HepG2 (cell line): ENCODE data around the gene HSF2BP. TPM values are rescaled to one million over a fixed set of nuclear protein-coding genes. Genes with fewer than 3 reads are reported as not detected.

Experiments used
- DPF2 ChIP-seq: sonication (generic); formaldehyde crosslinking; IDR thresholded peaks from 2 replicates; pipeline ENCODE4 v1.4.0; 2020; ENCODE audit warnings: mild to moderate bottlenecking, low read depth, missing genetic modification reagents, borderline replicate concordance
- JUND ChIP-seq: sonication (generic); formaldehyde crosslinking; IDR thresholded peaks from 2 replicates; pipeline ENCODE4 v1.8.0; 2022; ENCODE audit warnings: mild to moderate bottlenecking, missing genetic modification reagents
- KLF12 ChIP-seq: sonication (generic); formaldehyde crosslinking; IDR thresholded peaks from 2 replicates; pipeline ENCODE4 v1.4.0; 2020; ENCODE audit warnings: missing genetic modification reagents, borderline replicate concordance
- MAFG ChIP-seq: sonication (generic); formaldehyde crosslinking; IDR thresholded peaks from 2 replicates; pipeline ENCODE4 v1.5.1; 2020; ENCODE audit warnings: mild to moderate bottlenecking, missing genetic modification reagents
- MAFK ChIP-seq, 2 experiments: IDR thresholded peaks in 1 of 2; conservative IDR thresholded peaks in 1 of 2; 2 replicates each; pipeline ENCODE4 v1.6.1; 2011; ENCODE audit warnings: improper control_type of control experiment in 2 of 2, low read length in 2 of 2
- MTA3 ChIP-seq: sonication (generic); formaldehyde crosslinking; IDR thresholded peaks from 2 replicates; pipeline ENCODE4 v1.4.0; 2020; ENCODE audit warnings: missing genetic modification reagents
- MYNN ChIP-seq: sonication (generic); formaldehyde crosslinking; IDR thresholded peaks from 2 replicates; pipeline ENCODE4 v1.4.0; 2020; ENCODE audit warnings: mild to moderate bottlenecking, low read depth, missing genetic modification reagents
- NR2F6 ChIP-seq, 2 experiments: IDR thresholded peaks; 2 replicates each; pipeline ENCODE4 v1.6.1; 2016; ENCODE audit warnings: antibody characterized with exemption in 1 of 2, mild to moderate bottlenecking in 1 of 2
- NR3C1 ChIP-seq: sonication (generic); formaldehyde crosslinking; IDR thresholded peaks from 2 replicates; pipeline ENCODE4 v1.4.0; 2020; ENCODE audit warnings: missing genetic modification reagents
- PRDM10 ChIP-seq: sonication (generic); formaldehyde crosslinking; IDR thresholded peaks from 2 replicates; pipeline ENCODE4 v1.4.0; 2020; ENCODE audit warnings: low read depth, missing genetic modification reagents
- RBM22 ChIP-seq: fragments of 200-400 bp; formaldehyde crosslinking; optimal IDR thresholded peaks from 2 replicates; pipeline ENCODE3; 2017; ENCODE audit warnings: mild to moderate bottlenecking, low read length, moderate library complexity
- SNAPC2 ChIP-seq: sonication (generic); formaldehyde crosslinking; IDR thresholded peaks from 2 replicates; pipeline ENCODE4 v1.8.1; 2022; ENCODE audit warnings: mild to moderate bottlenecking, missing genetic modification reagents
- SRY ChIP-seq: sonication (generic); formaldehyde crosslinking; IDR thresholded peaks from 2 replicates; pipeline ENCODE4 v1.8.0; 2022; ENCODE audit warnings: mild to moderate bottlenecking, missing genetic modification reagents
- STAT5B ChIP-seq: sonication (generic); formaldehyde crosslinking; IDR thresholded peaks from 2 replicates; pipeline ENCODE4 v1.4.0; 2020; ENCODE audit warnings: missing genetic modification reagents
- TBX2 ChIP-seq: sonication (generic); formaldehyde crosslinking; IDR thresholded peaks from 2 replicates; pipeline ENCODE4 v1.5.0; 2020; ENCODE audit warnings: missing genetic modification reagents, mild to moderate bottlenecking, borderline replicate concordance
- ZFY ChIP-seq: sonication (generic); formaldehyde crosslinking; IDR thresholded peaks from 2 replicates; pipeline ENCODE4 v1.4.0; 2020; ENCODE audit warnings: missing genetic modification reagents
- ZNF292 ChIP-seq: sonication (generic); formaldehyde crosslinking; IDR thresholded peaks from 2 replicates; pipeline ENCODE4 v1.8.1; 2022; ENCODE audit warnings: mild to moderate bottlenecking, low read depth, missing genetic modification reagents, borderline replicate concordance
- ZNF563 ChIP-seq: sonication (generic); formaldehyde crosslinking; IDR thresholded peaks from 2 replicates; pipeline ENCODE4 v1.8.0; 2022; ENCODE audit warnings: mild to moderate bottlenecking, moderate library complexity, missing genetic modification reagents
- ZNF576 ChIP-seq: sonication (generic); formaldehyde crosslinking; IDR thresholded peaks from 2 replicates; pipeline ENCODE4 v1.4.0; 2020; ENCODE audit warnings: mild to moderate bottlenecking, missing genetic modification reagents
- ZNF713 ChIP-seq: sonication (generic); formaldehyde crosslinking; IDR thresholded peaks from 2 replicates; pipeline ENCODE4 v1.4.0; 2020; ENCODE audit warnings: mild to moderate bottlenecking, missing genetic modification reagents
- ZUFSP ChIP-seq: sonication (generic); formaldehyde crosslinking; IDR thresholded peaks from 2 replicates; pipeline ENCODE4 v1.9.0; 2021; ENCODE audit warnings: missing genetic modification reagents, mild to moderate bottlenecking, borderline replicate concordance
- polyA plus RNA-seq, 8 experiments: library from polyadenylated mRNA; depleted of rRNA in 3 of 8; stranded (reverse) in 7 of 8; unstranded in 1 of 8; fragments of >200 nt; fragmentation: Illumina TruSeq in 4 of 8; extraction: Trizol in 4 of 8; gene quantifications; 2 replicates each; pipeline versions ENCODE4 v1.2.1 to v1.2.3, GENCODE V29; 2011 to 2016; ENCODE audit warnings: low read depth in 4 of 8, missing spikeins in 1 of 8, mixed read lengths in 1 of 8; ENCODE audit not compliant: insufficient read depth in 1 of 8
- total RNA-seq, 5 experiments: library from RNA; depleted of rRNA; stranded (reverse); fragments of >200 nt; fragmentation: Illumina TruSeq; extraction: Trizol; gene quantifications; 2 replicates each; pipeline ENCODE4 v1.2.3, GENCODE V29; 2016; ENCODE audit warnings: low read depth in 1 of 5
- TF ChIP-seq, protein P1 (sequence below): IDR thresholded peaks from 2 replicates; pipeline ENCODE4 v1.6.1; 2016; ENCODE audit warnings: low read depth, borderline replicate concordance
- TF ChIP-seq, protein P2 (sequence below): IDR thresholded peaks from 2 replicates; pipeline ENCODE4 v1.6.1; 2016; ENCODE audit warnings: missing genetic modification reagents, missing compliant biosample characterization

HSF2BP gene
- total and polyA plus RNA-seq, 2 of the 13 experiments (the other 11 are each of a cell fraction or from before 2014, with no cell fraction given), result 0.67 to 2.2 TPM

DNA sequence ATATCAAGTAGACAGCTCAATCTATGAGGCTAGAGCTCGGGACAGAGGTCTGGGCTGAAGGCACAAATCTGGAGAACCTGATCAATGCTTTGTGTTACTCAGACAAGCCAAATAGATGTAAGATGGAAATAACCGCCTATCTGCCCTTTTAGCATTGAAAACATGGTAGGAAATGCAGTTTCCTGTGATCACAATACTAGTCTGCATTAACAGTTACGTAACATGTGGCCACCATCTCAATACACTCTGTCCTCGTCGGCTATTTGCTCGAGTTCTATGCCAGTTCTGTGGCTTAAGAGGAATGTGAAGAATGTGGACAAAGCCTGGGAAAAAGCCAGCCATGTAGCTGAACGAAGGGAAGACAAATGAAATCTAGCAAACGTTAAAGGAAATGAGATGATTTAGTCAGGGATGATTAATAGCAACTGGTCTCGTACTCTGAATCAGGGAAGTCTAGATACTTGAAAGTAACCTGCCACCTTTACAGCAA lies 73.3 kb downstream of the HSF2BP start (continued):
- TF ChIP-seq RBM22 (no peak), NR2F6 (IDR thresholded peaks at IDR 0.05) (peak; percentile 10; the same call in 1 of the 2 replicates), NR2F6 (CRISPR knock-in tag; IDR thresholded peaks at IDR 0.05) (peak; percentile 83), JUND (CRISPR knock-in tag) (no peak), NR3C1 (no peak), ZFY (CRISPR knock-in tag) (no peak), MTA3 (CRISPR knock-in tag) (no peak), MAFK (conservative IDR thresholded peaks at IDR 0.05 in 1 of 2, IDR thresholded peaks at IDR 0.05 in 1 of 2; ENCODE audit: low read length in 2 of 2) (no peak), MYNN (CRISPR knock-in tag) (no peak), SNAPC2 (no peak), TBX2 (CRISPR knock-in tag) (peak; percentile 75), STAT5B (CRISPR knock-in tag) (no peak), PRDM10 (CRISPR knock-in tag) (no peak), ZNF292 (CRISPR knock-in tag) (no peak; the same call in 1 of the 2 replicates), MAFG (CRISPR knock-in tag) (no peak), SRY (CRISPR knock-in tag) (no peak), ZNF576 (no peak), KLF12 (CRISPR knock-in tag) (no peak), ZNF563 (CRISPR knock-in tag) (no peak), ZNF713 (CRISPR knock-in tag) (no peak), DPF2 (CRISPR knock-in tag) (peak; percentile 25; the same call in 1 of the 2 replicates), ZUFSP (CRISPR knock-in tag) (no peak)
- TF ChIP-seq, protein P1, sequence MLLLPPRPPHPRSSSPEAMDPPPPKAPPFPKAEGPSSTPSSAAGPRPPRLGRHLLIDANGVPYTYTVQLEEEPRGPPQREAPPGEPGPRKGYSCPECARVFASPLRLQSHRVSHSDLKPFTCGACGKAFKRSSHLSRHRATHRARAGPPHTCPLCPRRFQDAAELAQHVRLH (CRISPR knock-in tag), result no peak
- TF ChIP-seq, protein P2, sequence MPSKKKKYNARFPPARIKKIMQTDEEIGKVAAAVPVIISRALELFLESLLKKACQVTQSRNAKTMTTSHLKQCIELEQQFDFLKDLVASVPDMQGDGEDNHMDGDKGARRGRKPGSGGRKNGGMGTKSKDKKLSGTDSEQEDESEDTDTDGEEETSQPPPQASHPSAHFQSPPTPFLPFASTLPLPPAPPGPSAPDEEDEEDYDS (CRISPR knock-in tag), result no peak
